ENCODE measurements around the gene ADAMTSL1.

The ADAMTSL1 gene

DNA sequence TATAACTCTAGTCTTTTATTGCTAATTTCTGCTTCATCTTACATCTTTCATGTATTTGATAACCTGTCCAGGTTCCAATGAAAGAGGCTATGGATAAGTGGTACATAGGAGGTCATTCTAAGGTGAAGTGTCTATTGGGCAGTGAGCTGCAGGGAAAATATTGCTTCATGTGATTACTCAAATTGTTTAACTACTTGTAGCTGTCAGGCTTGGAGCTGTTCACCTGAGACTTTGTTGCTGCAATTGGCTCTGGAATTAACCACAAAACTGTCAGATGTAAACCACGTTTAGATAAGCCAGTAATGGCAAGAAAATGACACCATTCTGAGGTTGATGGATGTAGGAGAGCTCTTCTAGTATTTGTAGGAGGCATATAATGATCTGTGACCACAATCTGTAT, 26.0 kb downstream of the ADAMTSL1 start:
- Mint-ChIP-seq H3K4me3 (no peak overlapping the region), H3K9me3 (no peaks in the 10 kb centered on the region), H3K27me3 (ENCODE audit: low read depth) (no peaks in the 10 kb centered on the region), H3K36me3 (ENCODE audit: low read depth) (no peaks in the 10 kb centered on the region), H3K4me1 (ENCODE audit: low read depth) (no peaks in the 10 kb centered on the region), H3K27ac (no peak overlapping the region)
- DNase-seq (ENCODE audit: low spot score) = no peak

DNA sequence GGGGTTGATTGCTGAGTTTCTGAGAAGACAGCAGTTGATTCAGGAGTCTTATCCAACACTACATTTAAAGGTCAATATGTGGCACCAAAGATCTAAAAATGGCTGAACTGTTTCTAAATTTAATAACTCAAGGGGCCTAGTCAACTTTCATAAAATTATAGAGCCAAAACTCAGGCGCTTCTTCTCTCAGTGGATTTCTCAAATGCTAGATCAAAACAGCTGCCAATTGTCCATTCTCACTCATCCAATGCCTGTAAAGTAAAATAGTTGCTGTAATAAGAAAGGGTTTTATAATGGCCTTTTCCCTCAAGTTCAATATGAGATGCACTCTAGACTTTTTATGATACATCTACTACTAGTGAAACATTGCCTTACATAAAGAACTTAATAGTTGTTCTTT, 26.5 kb downstream of the ADAMTSL1 start:
- Mint-ChIP-seq H3K4me3 (no peak overlapping the region), H3K9me3 (no peaks in the 10 kb centered on the region), H3K36me3 (ENCODE audit: low read depth) (no peaks in the 10 kb centered on the region), H3K27ac (no peak overlapping the region), H3K27me3 (ENCODE audit: low read depth) (no peaks in the 10 kb centered on the region), H3K4me1 (ENCODE audit: low read depth) (no peaks in the 10 kb centered on the region)
- no peak for DNase-seq (ENCODE audit: low spot score)

DNA sequence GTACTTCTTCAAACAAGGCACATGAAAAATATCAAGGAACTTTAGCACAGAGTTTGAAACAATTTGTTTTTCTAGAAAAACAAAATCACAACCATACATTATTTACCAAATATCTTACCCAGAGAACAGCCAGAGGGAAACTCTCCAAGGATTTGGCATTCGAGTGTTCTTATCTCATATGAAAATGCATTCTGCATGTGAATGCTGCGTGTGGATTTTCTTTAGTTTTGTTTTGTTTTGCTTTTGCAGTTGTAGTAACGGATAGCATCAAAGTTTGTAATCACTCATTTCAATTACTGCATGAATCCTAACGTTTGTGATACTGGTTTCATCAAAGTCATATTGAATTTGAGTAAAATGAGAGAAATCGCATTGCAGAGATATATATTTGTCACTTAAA, 28.0 kb downstream of the ADAMTSL1 start:
- no peak overlapping the region for H3K27ac Mint-ChIP-seq

GRCh38 chr9:18502546-18502945, 28.6 kb downstream of the ADAMTSL1 start:
- Mint-ChIP-seq H3K9me3 (no peaks in the 10 kb centered on the region), H3K27me3 (ENCODE audit: low read depth) (no peaks in the 10 kb centered on the region), H3K36me3 (ENCODE audit: low read depth) (no peaks in the 10 kb centered on the region), H3K27ac (no peak overlapping the region), H3K4me3 (no peak overlapping the region), H3K4me1 (ENCODE audit: low read depth) (no peaks in the 10 kb centered on the region)
- no peak for DNase-seq (ENCODE audit: low spot score)

More for the DNA sequence above, 28.0 kb downstream of the ADAMTSL1 start:
- Mint-ChIP-seq H3K9me3 (no peaks in the 10 kb centered on the region), H3K36me3 (ENCODE audit: low read depth) (no peaks in the 10 kb centered on the region), H3K4me3 (no peak overlapping the region), H3K4me1 (ENCODE audit: low read depth) (no peaks in the 10 kb centered on the region), H3K27me3 (ENCODE audit: low read depth) (no peaks in the 10 kb centered on the region)
- DNase-seq (ENCODE audit: low spot score) = no peak

GRCh38 chr9:18504707-18505106, 30.8 kb downstream of the ADAMTSL1 start:
- DNase-seq (ENCODE audit: low spot score) = no peak
- Mint-ChIP-seq H3K9me3 (no peaks in the 10 kb centered on the region), H3K27ac (no peak overlapping the region), H3K4me1 (ENCODE audit: low read depth) (no peaks in the 10 kb centered on the region), H3K27me3 (ENCODE audit: low read depth) (no peaks in the 10 kb centered on the region), H3K4me3 (no peak overlapping the region), H3K36me3 (ENCODE audit: low read depth) (no peaks in the 10 kb centered on the region)

DNA sequence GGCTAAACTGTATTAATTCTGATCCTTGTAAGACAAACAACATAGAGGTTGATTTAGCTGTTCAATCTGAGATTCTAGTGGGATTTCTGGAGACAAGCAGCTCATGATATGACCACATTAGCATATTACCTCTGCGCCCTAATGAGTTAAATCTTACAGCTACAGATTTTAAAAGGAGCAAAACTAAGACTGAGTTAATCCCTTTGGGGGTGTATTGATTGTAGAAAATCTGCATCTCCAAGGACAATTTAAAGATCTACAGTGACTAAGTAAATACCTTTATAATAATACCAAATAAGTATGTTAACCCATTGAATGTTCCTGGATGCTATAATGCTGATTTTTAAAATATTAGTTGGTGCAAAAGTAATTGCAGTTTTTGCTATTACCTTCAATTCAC, 33.2 kb downstream of the ADAMTSL1 start:
- Mint-ChIP-seq H3K27ac (no peak overlapping the region), H3K36me3 (ENCODE audit: low read depth) (no peaks in the 10 kb centered on the region), H3K27me3 (ENCODE audit: low read depth) (no peaks in the 10 kb centered on the region), H3K4me1 (ENCODE audit: low read depth) (no peaks in the 10 kb centered on the region), H3K4me3 (no peak overlapping the region), H3K9me3 (no peaks in the 10 kb centered on the region)
- DNase-seq (ENCODE audit: low spot score) = no peak

DNA sequence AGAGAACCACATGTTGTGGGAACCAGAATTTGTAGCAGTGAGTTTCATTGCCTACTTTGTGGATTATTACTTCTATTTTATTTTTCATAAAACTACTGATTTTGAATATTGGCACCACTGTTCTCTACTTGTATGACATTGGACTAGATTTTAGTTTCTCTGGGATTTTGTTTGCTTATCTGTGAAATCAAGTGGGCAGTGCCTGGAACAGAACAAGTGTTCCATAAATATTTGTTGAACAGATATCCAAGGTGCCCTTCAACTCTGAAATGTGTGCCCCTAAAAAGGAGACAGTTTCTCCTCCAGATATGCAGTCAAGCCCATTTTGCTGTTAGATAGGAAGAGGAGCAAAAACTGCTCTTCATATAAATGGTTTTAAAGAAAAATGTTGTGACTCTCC, 42.6 kb downstream of the ADAMTSL1 start:
- Mint-ChIP-seq H3K36me3 (ENCODE audit: low read depth) (no peaks in the 10 kb centered on the region), H3K4me1 (ENCODE audit: low read depth) (no peaks in the 10 kb centered on the region), H3K27ac (no peak overlapping the region), H3K27me3 (ENCODE audit: low read depth) (no peaks in the 10 kb centered on the region), H3K4me3 (no peak overlapping the region), H3K9me3 (peaks cover 4% of the 10 kb centered on the region)
- DNase-seq (ENCODE audit: low spot score) = no peak

DNA sequence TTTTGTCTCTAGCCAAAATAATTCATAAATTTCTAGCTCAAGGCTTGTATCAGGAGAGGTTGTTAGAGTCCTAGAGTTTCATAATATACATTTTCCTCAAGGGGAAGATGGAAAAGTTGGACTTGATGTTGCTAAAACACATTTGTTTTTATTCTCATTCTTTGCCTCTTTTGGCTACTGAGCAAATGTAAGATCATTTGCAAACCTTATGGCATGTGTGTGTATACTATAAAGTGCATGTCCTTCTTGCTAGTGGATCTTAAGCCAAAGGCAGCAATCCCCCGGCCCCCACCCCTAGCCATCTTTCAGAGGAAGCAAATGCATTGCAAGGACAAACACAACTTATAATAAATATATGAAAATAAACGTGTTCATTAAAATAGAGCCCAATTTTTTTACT, 43.0 kb downstream of the ADAMTSL1 start:
- DNase-seq (ENCODE audit: low spot score) = no peak
- Mint-ChIP-seq H3K36me3 (ENCODE audit: low read depth) (no peaks in the 10 kb centered on the region), H3K4me1 (ENCODE audit: low read depth) (no peaks in the 10 kb centered on the region), H3K9me3 (peaks cover 4% of the 10 kb centered on the region), H3K27me3 (ENCODE audit: low read depth) (no peaks in the 10 kb centered on the region), H3K4me3 (no peak overlapping the region), H3K27ac (no peak overlapping the region)

DNA sequence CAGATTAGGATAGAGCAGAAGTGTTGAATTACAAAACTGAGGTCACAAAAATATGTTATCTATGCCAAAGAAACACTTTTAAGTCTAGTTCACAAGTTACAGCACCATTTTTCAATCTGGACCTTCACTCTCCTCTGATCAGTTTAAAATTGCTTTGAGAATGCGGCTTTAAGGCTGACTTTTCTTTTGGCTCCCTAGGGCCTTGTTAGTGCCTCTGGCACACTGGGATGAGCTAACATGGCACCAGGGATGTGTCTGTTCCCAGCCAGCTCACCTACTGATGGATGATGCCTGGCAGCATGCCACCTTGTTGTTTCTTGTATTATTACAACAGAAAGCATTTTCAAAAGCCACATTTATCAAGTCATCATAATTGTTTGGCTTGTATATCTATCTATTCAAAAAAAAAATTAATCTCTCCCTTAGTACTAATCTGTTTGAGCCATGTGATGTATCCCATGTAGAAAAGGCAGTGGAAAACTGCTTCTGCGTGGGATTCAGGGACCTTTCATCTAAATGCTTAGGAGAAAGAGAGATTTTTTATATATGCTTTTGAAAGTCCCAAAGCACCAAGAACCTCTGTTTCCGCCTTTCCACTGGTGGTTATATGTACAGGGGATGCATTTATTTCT, 46.6 kb downstream of the ADAMTSL1 start:
- Mint-ChIP-seq H3K4me3 (no peak overlapping the region), H3K4me1 (ENCODE audit: low read depth) (no peaks in the 10 kb centered on the region), H3K36me3 (ENCODE audit: low read depth) (no peaks in the 10 kb centered on the region), H3K9me3 (peaks cover 4% of the 10 kb centered on the region), H3K27ac (no peak overlapping the region), H3K27me3 (ENCODE audit: low read depth) (no peaks in the 10 kb centered on the region)
- DNase-seq (ENCODE audit: low spot score) = no peak

GRCh38 chr9:18526685-18527084, 52.7 kb downstream of the ADAMTSL1 start:
- H3K4me3 Mint-ChIP-seq = no peak overlapping the region
- no peaks in the 10 kb centered on the region for H3K4me1 Mint-ChIP-seq (ENCODE audit: low read depth)
- H3K36me3 Mint-ChIP-seq (ENCODE audit: low read depth) = no peaks in the 10 kb centered on the region
- H3K9me3 Mint-ChIP-seq = no peaks in the 10 kb centered on the region
- DNase-seq (ENCODE audit: low spot score) = no peak
- H3K27me3 Mint-ChIP-seq (ENCODE audit: low read depth) = no peaks in the 10 kb centered on the region
- no peak overlapping the region for H3K27ac Mint-ChIP-seq

GRCh38 chr9:18531136-18532065, 57.4 kb downstream of the ADAMTSL1 start:
- peaks cover 23% of the 10 kb centered on the region for H3K9me3 Mint-ChIP-seq
- no peak overlapping the region for H3K4me3 Mint-ChIP-seq

DNA sequence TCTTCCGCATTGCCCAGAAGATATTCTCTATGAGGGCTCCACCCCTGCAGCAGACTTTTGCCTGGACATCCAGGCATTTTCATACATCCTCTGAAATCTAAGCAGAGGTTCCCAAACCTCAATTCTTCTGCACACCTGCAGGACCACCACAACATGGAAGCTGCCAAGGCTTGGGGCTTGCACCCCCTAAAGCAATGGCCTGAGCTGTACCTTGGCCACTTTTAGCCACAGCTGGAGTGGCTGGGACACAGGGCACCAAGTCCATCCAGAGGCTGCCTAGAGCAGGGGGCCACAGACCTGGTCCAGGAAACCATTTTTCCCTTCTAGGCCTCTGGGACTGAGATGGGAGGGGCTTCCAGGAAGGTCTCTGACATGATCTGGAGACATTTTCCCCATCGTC, 60.7 kb downstream of the ADAMTSL1 start:
- Mint-ChIP-seq H3K27me3 (ENCODE audit: low read depth) (no peaks in the 10 kb centered on the region), H3K36me3 (ENCODE audit: low read depth) (no peaks in the 10 kb centered on the region), H3K4me3 (no peak overlapping the region), H3K9me3 (peaks cover 23% of the 10 kb centered on the region), H3K27ac (no peak overlapping the region), H3K4me1 (ENCODE audit: low read depth) (no peaks in the 10 kb centered on the region)
- no peak for DNase-seq (ENCODE audit: low spot score)

More at GRCh38 chr9:18531136-18532065, 57.4 kb downstream of the ADAMTSL1 start:
- H3K4me1 Mint-ChIP-seq (ENCODE audit: low read depth) = no peaks in the 10 kb centered on the region
- H3K27me3 Mint-ChIP-seq (ENCODE audit: low read depth) = no peaks in the 10 kb centered on the region
- H3K36me3 Mint-ChIP-seq (ENCODE audit: low read depth) = no peaks in the 10 kb centered on the region
- H3K27ac Mint-ChIP-seq = no peak overlapping the region
- no peak for DNase-seq (ENCODE audit: low spot score)

GRCh38 chr9:18536554-18536953, 62.6 kb downstream of the ADAMTSL1 start:
- H3K27ac Mint-ChIP-seq = no peak overlapping the region
- no peak overlapping the region for H3K4me3 Mint-ChIP-seq
- DNase-seq (ENCODE audit: low spot score) = no peak
- H3K9me3 Mint-ChIP-seq = peaks cover 23% of the 10 kb centered on the region
- H3K4me1 Mint-ChIP-seq (ENCODE audit: low read depth) = no peaks in the 10 kb centered on the region
- no peaks in the 10 kb centered on the region for H3K27me3 Mint-ChIP-seq (ENCODE audit: low read depth)
- H3K36me3 Mint-ChIP-seq (ENCODE audit: low read depth) = no peaks in the 10 kb centered on the region

GRCh38 chr9:18539203-18539693, 65.3 kb downstream of the ADAMTSL1 start:
- no peak overlapping the region for H3K4me3 Mint-ChIP-seq
- H3K4me1 Mint-ChIP-seq (ENCODE audit: low read depth) = no peaks in the 10 kb centered on the region
- H3K27ac Mint-ChIP-seq = no peak overlapping the region
- H3K27me3 Mint-ChIP-seq (ENCODE audit: low read depth) = no peaks in the 10 kb centered on the region
- H3K9me3 Mint-ChIP-seq = peaks cover 13% of the 10 kb centered on the region
- H3K36me3 Mint-ChIP-seq (ENCODE audit: low read depth) = no peaks in the 10 kb centered on the region
- no peak for DNase-seq (ENCODE audit: low spot score)
